ENCODE measurements around the gene NAT16. TPM values are rescaled to one million over a fixed set of nuclear protein-coding genes. Genes with fewer than 3 reads are reported as not detected.

The NAT16 gene
- polyA plus RNA-seq, 1 of the 3 experiments (the other 2 are of a cell fraction): 0.64 TPM

GRCh38 chr7:101140746-101141382 lies 39.2 kb downstream of the NAT16 start:
- Histone ChIP-seq H3K4me2 (no peak overlapping the region), H4K20me1 (ENCODE audit: insufficient read depth) (peaks cover 22% of the 10 kb centered on the region), H3K9me3 (no peaks in the 10 kb centered on the region), H3K9me2 (no peaks in the 10 kb centered on the region), H3K79me2 (ENCODE audit: insufficient read depth) (no peaks in the 10 kb centered on the region), H3K27me3 (ENCODE audit: insufficient read depth) (no peaks in the 10 kb centered on the region), H3K4me1 (ENCODE audit: control insufficient read depth in 1 of 2, insufficient read depth in 2 of 2, low read depth in 1 of 2, low read length in 1 of 2) (peaks cover 5 to 10% of the 10 kb centered on the region in 2 experiments; a peak in 2 of 4 replicates), H3K9ac (no peak overlapping the region), H3F3A (replicated peaks; ENCODE audit: insufficient read depth) (peaks cover 62% of the 10 kb centered on the region), H3K4me3 (ENCODE audit: low read depth in 2 of 2, low read length in 1 of 2) (no peak overlapping the region), H3K27ac (ENCODE audit: low read depth in 2 of 2, low read length in 1 of 2) (peak overlapping the region in 1 of 2 experiments; percentile 98; a peak in 2 of 4 replicates), H2AFZ (ENCODE audit: low read depth) (no peak overlapping the region), H3K36me3 (replicated peaks in 1 of 2; ENCODE audit: control insufficient read depth in 1 of 2, insufficient read depth in 2 of 2, low read length in 1 of 2) (peaks cover 5 to 16% of the 10 kb centered on the region in 2 experiments)
- ChIA-PET POLR2A (interaction anchor here (1.4 kb wide), 1 partner anchor 25 kb away, joined by 7 read pairs; the partner anchor contains the start of gene VGF), CTCF (interaction anchor here (0.7 to 10.7 kb wide), 12 partner anchors 14 to 299 kb away, joined by 3 to 257 read pairs (median 8); partner anchors contain the start of genes ACHE, AP1S1 and FIS1)
- no peak for TF ChIP-seq GABPA (IDR thresholded peaks at IDR 0.05; ENCODE audit: low read depth)
- 92% methylated on average over 4 of the region's 4 CpGs for WGBS (ENCODE audit: low lambda C conversion rate)
- DNase-seq: no peak

DNA sequence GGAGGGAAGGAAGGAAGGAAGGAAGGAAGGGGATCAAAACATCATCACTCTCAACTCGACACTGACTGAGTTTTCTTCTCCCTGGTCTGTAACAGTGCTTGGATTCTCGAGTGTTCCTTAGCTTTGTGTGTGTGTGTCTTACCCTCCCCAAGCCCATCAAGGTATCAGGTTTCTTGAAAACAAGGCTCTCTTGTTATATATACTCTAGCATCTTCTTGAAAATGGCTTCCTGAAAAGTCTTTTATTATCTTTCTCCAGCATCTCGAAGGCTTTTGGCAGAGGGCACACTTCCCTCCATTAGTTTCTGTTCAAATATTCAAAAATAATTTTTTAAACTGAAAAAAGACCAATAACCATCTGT lies 39.8 kb downstream of the NAT16 start:
- peak overlapping the region in 1 of 2 experiments; percentile 98; a peak in 2 of 4 replicates for H3K27ac ChIP-seq (ENCODE audit: low read depth in 2 of 2, low read length in 1 of 2)
- POLR2A ChIA-PET: interaction anchor here (1.4 kb wide), 1 partner anchor 25 kb away, joined by 7 read pairs; the partner anchor contains the start of gene VGF
- H3K36me3 ChIP-seq (replicated peaks in 1 of 2; ENCODE audit: control insufficient read depth in 1 of 2, insufficient read depth in 2 of 2, low read length in 1 of 2): peaks cover 10 to 21% of the 10 kb centered on the region in 2 experiments
- H4K20me1 ChIP-seq (ENCODE audit: insufficient read depth): peaks cover 28% of the 10 kb centered on the region
- H2AFZ ChIP-seq (ENCODE audit: low read depth): no peak overlapping the region
- TF ChIP-seq POLR2AphosphoS5 (IDR thresholded peaks at IDR 0.05; ENCODE audit: low read depth, low read length): peak; percentile 36; the same call in 1 of the 2 replicates
- peak; percentile 39; the same call in 1 of the 2 replicates for TF ChIP-seq JUND (IDR thresholded peaks at IDR 0.05)
- peak; percentile 37; the same call in 1 of the 2 replicates for TF ChIP-seq NFIC (IDR thresholded peaks at IDR 0.05; ENCODE audit: borderline replicate concordance)
- TF ChIP-seq, protein P1, sequence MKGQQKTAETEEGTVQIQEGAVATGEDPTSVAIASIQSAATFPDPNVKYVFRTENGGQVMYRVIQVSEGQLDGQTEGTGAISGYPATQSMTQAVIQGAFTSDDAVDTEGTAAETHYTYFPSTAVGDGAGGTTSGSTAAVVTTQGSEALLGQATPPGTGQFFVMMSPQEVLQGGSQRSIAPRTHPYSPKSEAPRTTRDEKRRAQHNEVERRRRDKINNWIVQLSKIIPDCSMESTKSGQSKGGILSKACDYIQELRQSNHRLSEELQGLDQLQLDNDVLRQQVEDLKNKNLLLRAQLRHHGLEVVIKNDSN (IDR thresholded peaks at IDR 0.05; ENCODE audit: borderline replicate concordance, low read depth): no peak
- TF ChIP-seq, protein P2, sequence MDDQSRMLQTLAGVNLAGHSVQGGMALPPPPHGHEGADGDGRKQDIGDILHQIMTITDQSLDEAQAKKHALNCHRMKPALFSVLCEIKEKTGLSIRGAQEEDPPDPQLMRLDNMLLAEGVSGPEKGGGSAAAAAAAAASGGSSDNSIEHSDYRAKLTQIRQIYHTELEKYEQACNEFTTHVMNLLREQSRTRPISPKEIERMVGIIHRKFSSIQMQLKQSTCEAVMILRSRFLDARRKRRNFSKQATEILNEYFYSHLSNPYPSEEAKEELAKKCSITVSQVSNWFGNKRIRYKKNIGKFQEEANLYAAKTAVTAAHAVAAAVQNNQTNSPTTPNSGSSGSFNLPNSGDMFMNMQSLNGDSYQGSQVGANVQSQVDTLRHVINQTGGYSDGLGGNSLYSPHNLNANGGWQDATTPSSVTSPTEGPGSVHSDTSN (IDR thresholded peaks at IDR 0.05): peak; percentile 46
- peak; percentile 66; the same call in 1 of the 2 replicates for TF ChIP-seq YY1 (IDR thresholded peaks at IDR 0.05; ENCODE audit: low read depth)
- TF ChIP-seq ELF1 (IDR thresholded peaks at IDR 0.05): no peak; the same call in 1 of the 2 replicates
- no peaks in the 10 kb centered on the region for H3K27me3 ChIP-seq (ENCODE audit: insufficient read depth)
- H3K9ac ChIP-seq: no peak overlapping the region
- no peak overlapping the region for H3K4me3 ChIP-seq (ENCODE audit: low read depth in 2 of 2, low read length in 1 of 2)
- H3F3A ChIP-seq (replicated peaks; ENCODE audit: insufficient read depth): peaks cover 67% of the 10 kb centered on the region
- no peaks in the 10 kb centered on the region for H3K9me2 ChIP-seq
- no peak overlapping the region for H3K4me2 ChIP-seq
- peaks cover 5 to 10% of the 10 kb centered on the region in 2 experiments; a peak in 2 of 4 replicates for H3K4me1 ChIP-seq (ENCODE audit: control insufficient read depth in 1 of 2, insufficient read depth in 2 of 2, low read depth in 1 of 2, low read length in 1 of 2)
- DNase-seq: no peak
- no peaks in the 10 kb centered on the region for H3K79me2 ChIP-seq (ENCODE audit: insufficient read depth)
- WGBS (ENCODE audit: low lambda C conversion rate): 36% methylated on average over 3 of the region's 3 CpGs
- CTCF ChIA-PET: interaction anchor here (0.7 to 10.7 kb wide), 10 partner anchors 15 to 245 kb away, joined by 3 to 257 read pairs (median 10); partner anchors contain the start of genes ACHE, AP1S1 and FIS1
- no peaks in the 10 kb centered on the region for H3K9me3 ChIP-seq

All from SK-N-SH (cell line).